ENCODE results near the gene CKAP2L. TPM values are rescaled to one million over a fixed set of nuclear protein-coding genes. Genes with fewer than 3 reads are reported as not detected.
A peak's percentile ranks its signal among the peaks of the same experiment; 100 is the strongest.

CKAP2L gene
- total and polyA plus RNA-seq, 2 donors (not counting 1 experiment from before 2014, with no cell fraction given): 3.0 to 4.4 TPM

GRCh38 chr2:112750560-112750843 lies 13.9 kb downstream of the CKAP2L start:
- Histone ChIP-seq H2AFZ (ENCODE audit: low read length) (peak overlapping the region; percentile 62), H3K27me3 (ENCODE audit: control insufficient read depth, insufficient read depth, low read length) (no peaks in the 10 kb centered on the region), H3K4me3 (replicated peaks in 1 of 4; ENCODE audit: control extremely low read depth in 1 of 4, insufficient read depth in 1 of 4, low read depth in 3 of 4, low read length in 4 of 4) (no peak overlapping the region), H3K9ac (ENCODE audit: insufficient read depth, low read length) (no peak overlapping the region), H3K27ac (ENCODE audit: insufficient read depth, low read length) (peak overlapping the region; percentile 73), H3K4me1 (ENCODE audit: control insufficient read depth, extremely low read depth, insufficient read depth, low read length) (peaks cover 2% of the 10 kb centered on the region), H4K20me1 (ENCODE audit: control insufficient read depth, extremely low read depth, insufficient read depth, low read length) (no peaks in the 10 kb centered on the region), H3K4me2 (ENCODE audit: extremely low read depth, insufficient read depth, low read length) (peak overlapping the region; percentile 54), H3K36me3 (ENCODE audit: control insufficient read depth, insufficient read depth, low read length) (no peaks in the 10 kb centered on the region), H3K79me2 (ENCODE audit: control insufficient read depth, insufficient read depth, low read length) (peaks cover 34% of the 10 kb centered on the region), H3K9me3 (ENCODE audit: control insufficient read depth, insufficient read depth, low read depth, low read length) (no peaks in the 10 kb centered on the region)
- TF ChIP-seq CTCF (conservative IDR thresholded peaks at IDR 0.05 in 1 of 2, IDR thresholded peaks at IDR 0.05 in 1 of 2; ENCODE audit: low read depth in 1 of 2, low read length in 2 of 2) (no peak), EZH2 (IDR thresholded peaks at IDR 0.05; ENCODE audit: low read length, missing control alignments) (no peak)
- DNase-seq (ENCODE audit: low read depth in 2 of 2): peak in 1 of 2 donors; percentile 52

GRCh38 chr2:112749755-112750559 lies 14.5 kb downstream of the CKAP2L start:
- peaks cover 2% of the 10 kb centered on the region for H3K4me1 ChIP-seq (ENCODE audit: control insufficient read depth, extremely low read depth, insufficient read depth, low read length)
- H3K27me3 ChIP-seq (ENCODE audit: control insufficient read depth, insufficient read depth, low read length): no peaks in the 10 kb centered on the region
- no peak overlapping the region for H3K4me3 ChIP-seq (replicated peaks in 1 of 4; ENCODE audit: control extremely low read depth in 1 of 4, insufficient read depth in 1 of 4, low read depth in 3 of 4, low read length in 4 of 4)
- H4K20me1 ChIP-seq (ENCODE audit: control insufficient read depth, extremely low read depth, insufficient read depth, low read length): no peaks in the 10 kb centered on the region
- TF ChIP-seq EZH2 (IDR thresholded peaks at IDR 0.05; ENCODE audit: low read length, missing control alignments) (no peak), CTCF (conservative IDR thresholded peaks at IDR 0.05 in 1 of 2, IDR thresholded peaks at IDR 0.05 in 1 of 2; ENCODE audit: low read depth in 1 of 2, low read length in 2 of 2) (peak; percentile 99)
- H2AFZ ChIP-seq (ENCODE audit: low read length): peak overlapping the region; percentile 62
- H3K4me2 ChIP-seq (ENCODE audit: extremely low read depth, insufficient read depth, low read length): peak overlapping the region; percentile 54
- peak overlapping the region; percentile 73 for H3K27ac ChIP-seq (ENCODE audit: insufficient read depth, low read length)
- no peak overlapping the region for H3K9ac ChIP-seq (ENCODE audit: insufficient read depth, low read length)
- H3K9me3 ChIP-seq (ENCODE audit: control insufficient read depth, insufficient read depth, low read depth, low read length): no peaks in the 10 kb centered on the region
- H3K36me3 ChIP-seq (ENCODE audit: control insufficient read depth, insufficient read depth, low read length): no peaks in the 10 kb centered on the region
- peaks cover 33% of the 10 kb centered on the region for H3K79me2 ChIP-seq (ENCODE audit: control insufficient read depth, insufficient read depth, low read length)
- peak; percentile 65 to 80 for DNase-seq (ENCODE audit: low read depth in 2 of 2)

GRCh38 chr2:112740527-112740926 lies 23.9 kb downstream of the CKAP2L start:
- H3K9ac ChIP-seq (ENCODE audit: insufficient read depth, low read length): no peak overlapping the region
- no peak overlapping the region for H3K27ac ChIP-seq (ENCODE audit: insufficient read depth, low read length)
- DNase-seq (ENCODE audit: low read depth in 2 of 2): no peak
- H2AFZ ChIP-seq (ENCODE audit: low read length): no peak overlapping the region
- no peaks in the 10 kb centered on the region for H3K9me3 ChIP-seq (ENCODE audit: control insufficient read depth, insufficient read depth, low read depth, low read length)
- no peaks in the 10 kb centered on the region for H3K27me3 ChIP-seq (ENCODE audit: control insufficient read depth, insufficient read depth, low read length)
- no peak overlapping the region for H3K4me2 ChIP-seq (ENCODE audit: extremely low read depth, insufficient read depth, low read length)
- H3K36me3 ChIP-seq (ENCODE audit: control insufficient read depth, insufficient read depth, low read length): peaks cover 8% of the 10 kb centered on the region
- H4K20me1 ChIP-seq (ENCODE audit: control insufficient read depth, extremely low read depth, insufficient read depth, low read length): no peaks in the 10 kb centered on the region
- H3K79me2 ChIP-seq (ENCODE audit: control insufficient read depth, insufficient read depth, low read length): no peaks in the 10 kb centered on the region
- no peaks in the 10 kb centered on the region for H3K4me1 ChIP-seq (ENCODE audit: control insufficient read depth, extremely low read depth, insufficient read depth, low read length)
- TF ChIP-seq EZH2 (IDR thresholded peaks at IDR 0.05; ENCODE audit: low read length, missing control alignments) (no peak), CTCF (conservative IDR thresholded peaks at IDR 0.05 in 1 of 2, IDR thresholded peaks at IDR 0.05 in 1 of 2; ENCODE audit: low read depth in 1 of 2, low read length in 2 of 2) (no peak)
- H3K4me3 ChIP-seq (replicated peaks in 1 of 4; ENCODE audit: control extremely low read depth in 1 of 4, insufficient read depth in 1 of 4, low read depth in 3 of 4, low read length in 4 of 4): no peak overlapping the region
